Sigmoid colon (tissue), 4 donors: ENCODE results near the gene GRK1.

Source experiments
- EP300 ChIP-seq, 4 donors: sonication (generic); formaldehyde crosslinking; IDR thresholded peaks; one replicate each; pipeline ENCODE4 v1.6.1; 2017; ENCODE audit warnings: antibody characterized with exemption in 4 of 4
- TF ChIP-seq, protein P1 (sequence below), 4 experiments: fragments of 450-650 bp in 3 of 4; fragments of 200-600 bp in 1 of 4; IDR thresholded peaks; one replicate each; pipeline ENCODE4 v1.5.1; 2016 to 2019; ENCODE audit warnings: antibody characterized with exemption in 4 of 4, mild to moderate bottlenecking in 3 of 4, moderate library complexity in 2 of 4

DNA sequence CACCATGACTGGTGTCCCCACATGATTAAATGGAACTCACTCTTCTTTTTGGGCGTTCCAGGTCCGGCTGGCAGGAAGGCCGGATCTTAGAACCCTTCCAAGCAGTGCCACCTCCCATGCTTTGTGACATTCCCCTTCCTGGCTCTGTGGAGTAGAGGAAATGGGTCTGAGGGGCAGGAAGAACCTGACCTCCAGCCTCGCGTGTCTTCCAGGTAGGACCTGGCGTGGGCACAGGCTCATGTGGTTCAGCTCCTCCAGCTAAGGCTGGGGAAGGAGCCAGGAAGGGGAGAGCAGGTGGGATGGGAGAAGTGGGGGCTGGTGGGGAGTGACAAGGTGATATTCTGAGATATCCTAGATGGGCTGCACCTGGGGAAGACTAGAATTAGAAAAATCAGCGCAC is 94.1 kb downstream of the GRK1 start:
- TF ChIP-seq, protein P1, sequence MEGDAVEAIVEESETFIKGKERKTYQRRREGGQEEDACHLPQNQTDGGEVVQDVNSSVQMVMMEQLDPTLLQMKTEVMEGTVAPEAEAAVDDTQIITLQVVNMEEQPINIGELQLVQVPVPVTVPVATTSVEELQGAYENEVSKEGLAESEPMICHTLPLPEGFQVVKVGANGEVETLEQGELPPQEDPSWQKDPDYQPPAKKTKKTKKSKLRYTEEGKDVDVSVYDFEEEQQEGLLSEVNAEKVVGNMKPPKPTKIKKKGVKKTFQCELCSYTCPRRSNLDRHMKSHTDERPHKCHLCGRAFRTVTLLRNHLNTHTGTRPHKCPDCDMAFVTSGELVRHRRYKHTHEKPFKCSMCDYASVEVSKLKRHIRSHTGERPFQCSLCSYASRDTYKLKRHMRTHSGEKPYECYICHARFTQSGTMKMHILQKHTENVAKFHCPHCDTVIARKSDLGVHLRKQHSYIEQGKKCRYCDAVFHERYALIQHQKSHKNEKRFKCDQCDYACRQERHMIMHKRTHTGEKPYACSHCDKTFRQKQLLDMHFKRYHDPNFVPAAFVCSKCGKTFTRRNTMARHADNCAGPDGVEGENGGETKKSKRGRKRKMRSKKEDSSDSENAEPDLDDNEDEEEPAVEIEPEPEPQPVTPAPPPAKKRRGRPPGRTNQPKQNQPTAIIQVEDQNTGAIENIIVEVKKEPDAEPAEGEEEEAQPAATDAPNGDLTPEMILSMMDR (IDR thresholded peaks at IDR 0.05), result no peak
- no peak for TF ChIP-seq EP300 (IDR thresholded peaks at IDR 0.05)
